ENCODE results near the gene INPP1.

Gene INPP1

GRCh38 chr2:190361572-190361971 is 18.2 kb downstream of the INPP1 start:
- no peak for DNase-seq (ENCODE audit: low spot score)

- no peak for DNase-seq (ENCODE audit: low spot score)
Observed at GRCh38 chr2:190362894-190363293, 19.5 kb downstream of the INPP1 start.

GRCh38 chr2:190365499-190366204 is 22.3 kb downstream of the INPP1 start:
- DNase-seq (ENCODE audit: low spot score) = no peak

DNA sequence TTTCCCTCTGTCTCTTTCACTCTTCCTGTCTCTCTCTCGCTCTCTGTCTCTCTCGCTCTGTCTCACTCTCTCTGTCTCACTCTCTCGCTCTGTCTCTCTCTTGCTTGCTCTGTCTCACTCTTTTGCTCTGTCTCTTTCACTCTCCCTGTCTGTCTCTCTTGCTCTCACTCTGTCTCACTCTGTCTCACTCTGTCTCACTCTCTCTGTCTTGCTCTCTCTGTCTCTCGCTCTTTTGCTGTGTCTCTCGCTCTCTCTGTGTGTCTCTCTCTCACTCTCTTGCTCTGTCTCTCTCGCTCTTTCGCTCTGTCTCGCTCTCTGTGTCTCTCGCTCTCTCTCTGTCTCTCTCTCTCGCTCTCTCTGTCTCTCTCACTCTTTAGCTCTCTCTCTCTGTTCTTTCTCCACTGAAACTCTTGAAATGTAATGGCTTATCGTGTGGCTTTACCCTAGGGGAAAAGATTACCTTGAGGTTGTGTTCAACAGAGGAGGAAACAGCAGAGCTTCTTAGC is 22.9 kb downstream of the INPP1 start:
- DNase-seq (ENCODE audit: low spot score) = no peak

- DNase-seq (ENCODE audit: low spot score) = no peak
Observed at GRCh38 chr2:190367091-190367490, 23.7 kb downstream of the INPP1 start.

DNA sequence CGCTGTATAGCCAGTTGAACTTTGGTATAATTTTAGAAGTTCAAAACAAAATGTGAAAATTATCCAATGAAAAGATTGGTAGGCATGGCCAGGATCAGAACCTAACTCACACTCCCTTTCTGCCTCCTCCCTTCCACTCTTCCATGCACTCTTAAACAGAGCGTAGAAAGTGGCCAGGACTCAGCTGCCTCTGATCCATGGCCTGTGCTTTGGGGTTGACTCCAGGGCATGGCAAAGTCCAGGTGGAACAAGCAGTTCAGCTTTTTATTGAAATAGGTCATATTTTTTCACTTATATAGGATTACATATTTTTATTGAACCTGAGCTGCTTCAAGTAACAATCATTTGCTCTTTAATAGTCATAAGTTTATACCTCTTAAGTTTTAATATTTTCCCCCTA is 26.2 kb downstream of the INPP1 start:
- no peak for DNase-seq (ENCODE audit: low spot score)

- DNase-seq (ENCODE audit: low spot score) = no peak
Observed at GRCh38 chr2:190376083-190376482, 32.7 kb downstream of the INPP1 start.

DNA sequence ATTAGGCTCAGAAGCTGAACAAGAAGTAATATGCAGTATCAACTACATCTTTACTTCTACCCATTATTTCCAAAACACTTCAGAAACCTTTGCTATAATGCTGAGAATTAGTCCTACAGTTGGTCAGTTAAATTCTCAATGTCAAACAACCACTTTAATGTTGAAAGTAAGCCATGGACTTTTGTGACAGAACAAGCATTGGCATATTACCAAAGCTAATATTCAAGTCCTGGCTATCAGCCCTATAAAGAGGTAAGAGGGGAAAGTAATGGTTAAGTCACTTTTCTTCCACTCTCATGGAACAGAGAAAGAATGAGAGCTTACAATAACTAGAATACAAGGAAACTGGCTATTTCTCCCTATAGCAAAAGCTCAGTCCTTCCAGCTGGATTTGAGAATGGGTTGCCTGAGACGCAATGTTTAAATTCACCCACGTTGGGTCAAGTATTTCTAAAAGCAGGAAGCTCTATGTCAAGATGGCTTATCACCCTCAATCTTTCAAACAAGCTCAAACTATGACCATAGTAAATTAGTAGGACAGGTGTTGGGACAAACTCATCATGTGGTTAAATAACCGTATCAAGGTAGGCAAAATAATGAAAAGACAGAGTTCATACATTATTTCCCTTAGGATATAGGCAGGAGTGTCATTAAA is 33.3 kb downstream of the INPP1 start:
- DNase-seq (ENCODE audit: low spot score) = no peak

GRCh38 chr2:190378880-190379237 is 35.5 kb downstream of the INPP1 start:
- no peak for DNase-seq (ENCODE audit: low spot score)

DNA sequence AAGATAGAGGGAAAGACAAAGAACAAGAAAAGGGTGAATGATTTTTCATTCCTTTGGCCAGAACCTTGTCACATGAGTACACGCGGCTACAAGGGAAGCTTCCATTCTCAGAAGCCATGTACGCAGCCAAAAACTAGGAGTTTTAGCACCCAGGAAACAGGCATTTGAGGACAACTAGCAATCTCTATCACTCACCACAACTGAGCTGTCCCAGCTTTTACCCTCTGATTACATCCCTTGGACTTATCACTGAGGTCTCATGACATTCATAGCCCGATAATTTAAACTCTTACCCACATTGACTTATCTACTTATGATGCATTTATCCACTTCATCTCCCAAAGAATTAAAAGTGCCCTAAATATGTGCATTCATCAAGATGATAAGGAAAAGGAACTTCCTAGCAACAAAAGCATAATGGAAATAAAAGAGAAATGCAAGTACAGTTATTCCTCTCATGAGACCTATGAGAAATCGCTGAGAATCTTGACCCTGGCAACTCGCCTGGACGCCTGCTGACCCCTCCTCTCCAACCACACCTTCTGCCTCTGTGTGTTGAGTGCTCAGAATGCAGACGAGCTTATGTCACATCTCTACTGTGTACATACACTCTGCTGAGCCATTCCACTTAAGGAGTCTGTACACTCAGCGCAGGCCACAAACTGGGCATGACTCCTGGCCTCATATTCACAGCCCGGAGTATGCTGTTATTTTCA is 36.0 kb downstream of the INPP1 start:
- no peak for DNase-seq (ENCODE audit: low spot score)

DNA sequence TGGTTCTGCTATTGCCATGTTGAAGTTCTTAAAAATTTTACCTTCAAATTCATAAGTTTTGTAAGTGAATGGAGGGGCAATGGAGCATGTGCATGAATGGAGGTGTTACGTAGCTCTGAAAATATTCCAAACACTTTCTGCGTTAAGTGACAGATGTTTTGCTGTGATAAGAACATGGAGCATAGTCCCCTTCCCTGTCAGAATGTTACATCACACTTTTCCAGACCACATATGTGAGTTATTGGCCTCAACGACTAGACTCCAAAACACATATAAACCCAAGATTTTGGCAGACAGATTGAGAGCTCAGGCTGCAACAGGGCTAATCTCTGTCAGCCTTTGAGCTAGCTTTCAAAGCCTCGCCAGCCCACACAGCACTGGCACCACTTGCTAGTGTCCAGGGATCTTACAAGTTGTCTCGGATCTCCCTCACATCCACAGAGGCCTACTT is 37.6 kb downstream of the INPP1 start:
- no peak for DNase-seq (ENCODE audit: low spot score)

- peak; percentile 66 for DNase-seq (ENCODE audit: low spot score)
Observed at GRCh38 chr2:190382851-190383250, 39.5 kb downstream of the INPP1 start.

- no peak for DNase-seq (ENCODE audit: low spot score)
Observed at GRCh38 chr2:190387422-190387821, 44.0 kb downstream of the INPP1 start.

- DNase-seq (ENCODE audit: low spot score) = no peak
Observed at GRCh38 chr2:190396271-190396670, 52.9 kb downstream of the INPP1 start.

DNA sequence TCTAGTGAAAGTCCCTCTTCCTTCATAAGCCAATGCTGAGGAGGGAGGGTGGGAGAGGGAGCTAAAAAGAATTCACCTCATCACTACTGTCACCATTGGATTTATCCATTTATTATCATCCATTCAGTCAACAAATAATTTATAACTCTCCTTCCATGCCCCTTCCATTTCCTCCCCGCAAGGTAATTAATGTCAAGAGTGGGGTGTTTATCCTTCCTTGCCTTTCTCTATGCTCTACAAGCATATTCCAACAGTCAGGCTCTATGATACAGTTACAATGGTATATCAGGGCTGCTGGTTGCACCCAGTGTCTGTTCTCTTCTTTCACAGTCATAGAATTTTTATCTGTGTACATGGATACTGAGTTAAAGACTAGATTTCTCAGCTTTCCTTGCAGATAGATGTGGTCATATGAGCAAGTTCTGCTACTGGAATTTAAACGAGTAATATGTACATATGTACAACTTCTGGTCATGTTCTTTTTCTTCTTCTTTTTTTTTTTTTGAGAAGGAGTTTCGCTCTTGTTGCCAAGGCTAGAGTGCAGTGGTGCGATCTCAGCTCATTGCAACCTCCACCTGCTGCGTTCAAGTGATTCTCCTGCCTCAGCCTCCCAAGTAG is 59.7 kb downstream of the INPP1 start:
- no peak for DNase-seq (ENCODE audit: low spot score)

DNA sequence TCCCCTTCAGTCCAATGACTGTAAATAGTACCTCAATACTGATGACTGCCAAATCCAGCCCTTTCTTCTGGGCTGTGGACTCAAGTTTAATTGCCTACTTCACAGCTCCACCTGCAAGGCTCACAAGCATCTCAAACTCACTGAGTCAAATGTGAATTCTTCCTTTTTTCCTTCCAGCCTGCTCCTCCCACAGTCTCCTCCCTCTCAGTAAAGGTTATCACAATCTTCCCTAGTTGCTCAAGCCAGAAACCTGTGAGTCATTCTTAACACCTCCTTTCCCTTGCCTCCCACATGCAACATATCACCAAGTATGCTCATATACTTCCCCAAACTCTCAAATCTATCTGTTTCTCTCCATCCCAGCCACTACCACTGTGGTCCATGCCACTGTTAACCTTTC is 61.1 kb downstream of the INPP1 start:
- DNase-seq (ENCODE audit: low spot score) = no peak

GRCh38 chr2:190405070-190405469 is 61.7 kb downstream of the INPP1 start:
- DNase-seq (ENCODE audit: low spot score) = no peak

GRCh38 chr2:190405995-190406394 is 62.6 kb downstream of the INPP1 start:
- DNase-seq (ENCODE audit: low spot score) = no peak

- DNase-seq (ENCODE audit: low spot score) = no peak
Observed at GRCh38 chr2:190406805-190407204, 63.4 kb downstream of the INPP1 start.

GRCh38 chr2:190407246-190407661 is 63.9 kb downstream of the INPP1 start:
- DNase-seq (ENCODE audit: low spot score) = peak; percentile 60

DNA sequence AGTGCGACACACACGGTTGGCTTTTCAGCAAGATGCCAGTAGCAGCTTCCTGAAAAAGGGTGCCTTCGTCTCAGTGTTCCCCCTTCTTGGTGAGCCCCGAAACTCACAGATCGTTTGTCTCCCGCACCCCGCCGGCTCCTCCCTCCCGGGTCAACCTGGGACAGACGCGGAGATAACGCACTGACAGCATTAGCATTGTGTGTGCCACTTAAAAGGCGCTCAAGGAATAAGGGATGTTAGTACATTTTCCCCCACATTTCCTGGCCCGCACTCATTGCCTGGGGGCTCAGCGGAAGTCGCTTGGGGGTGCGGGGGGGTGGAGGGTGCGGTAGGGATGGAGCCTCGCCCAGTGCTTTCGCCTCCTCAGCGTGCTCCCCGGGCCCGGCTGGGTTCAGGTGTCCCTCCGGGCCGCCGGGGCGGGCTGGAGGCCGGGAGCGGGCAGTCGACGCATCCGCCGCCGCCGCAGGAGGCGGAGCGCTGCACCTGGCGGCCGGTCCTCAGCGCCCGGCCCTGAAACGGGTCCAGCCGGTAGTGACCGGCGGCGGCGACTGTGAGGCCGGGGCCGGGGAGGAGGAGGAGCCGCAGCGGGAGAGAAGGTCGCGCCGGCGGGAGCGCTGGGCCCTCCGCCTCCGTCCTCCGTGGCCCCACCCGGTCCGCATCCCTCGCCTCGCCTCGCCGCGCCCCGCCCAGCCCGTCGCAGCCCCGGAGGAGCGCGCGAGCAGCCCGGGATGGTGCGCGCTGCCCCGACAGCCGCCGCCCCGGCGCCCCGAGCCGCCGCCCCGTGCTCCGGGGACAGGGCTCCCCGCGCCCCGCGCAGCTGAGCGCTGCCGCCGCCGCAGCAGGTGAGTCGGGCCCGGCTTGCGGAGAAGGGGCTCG is 64.5 kb downstream of the INPP1 start, which contains the start of gene MFSD6:
Gene MFSD6, plus strand, starts transcription at position 694 of the 876 bp plus-strand sequence. CDS start 27,675 bp downstream, outside the sequence.
- peak; percentile 56 for DNase-seq (ENCODE audit: low spot score)
